Naive B cell (primary cell): ENCODE measurements around the gene SMG7. TPM values are rescaled to one million over a fixed set of nuclear protein-coding genes. Genes with fewer than 3 reads are reported as not detected.

ENCODE experiments used
- ATAC-seq, 2 donors: fragments of 150-1000 bp; cut with Tn5 transposase; 2 replicates each; pipeline ENCODE4 v1.10.0; 2021; ENCODE audit warnings: low read depth in 2 of 2, mild to moderate bottlenecking in 2 of 2, moderate library complexity in 2 of 2
- DNase-seq: peaks from one replicate; pipeline ENCODE4 v3.0.0; 2022
- H3K27ac Mint-ChIP-seq, 6 donors: one replicate each; pipeline ENCODE4 v1.8.0; 2020 to 2022; ENCODE audit warnings: mild to moderate bottlenecking in 6 of 6, mixed read lengths in 6 of 6, moderate library complexity in 5 of 6, inconsistent platforms in 2 of 6
- H3K27me3 Mint-ChIP-seq, 3 donors: one replicate each; pipeline ENCODE4 v1.8.0; 2021 to 2022; ENCODE audit warnings: mixed read lengths in 3 of 3, mild to moderate bottlenecking in 1 of 3
- H3K36me3 Mint-ChIP-seq, 2 donors: one replicate each; pipeline ENCODE4 v1.8.0; 2020 to 2022; ENCODE audit warnings: mixed read lengths in 2 of 2, inconsistent platforms in 1 of 2, mild to moderate bottlenecking in 1 of 2
- H3K4me1 Mint-ChIP-seq, 3 donors: one replicate each; pipeline ENCODE4 v1.8.0; 2020 to 2022; ENCODE audit warnings: mixed read lengths in 3 of 3, inconsistent platforms in 1 of 3, mild to moderate bottlenecking in 1 of 3, moderate library complexity in 1 of 3
- H3K4me3 Mint-ChIP-seq, 8 donors: one replicate each; pipeline ENCODE4 v1.8.0; 2020 to 2022; ENCODE audit warnings: mild to moderate bottlenecking in 8 of 8, mixed read lengths in 8 of 8, moderate library complexity in 8 of 8, inconsistent platforms in 2 of 8
- H3K9me3 Mint-ChIP-seq, 7 donors: one replicate each; pipeline ENCODE4 v1.8.0; 2020 to 2022; ENCODE audit warnings: mixed read lengths in 7 of 7, mild to moderate bottlenecking in 5 of 7, inconsistent platforms in 2 of 7, moderate library complexity in 1 of 7
- polyA plus RNA-seq, 6 donors: library from polyadenylated mRNA; unstranded; fragments of 300-500 nt; fragmentation: Illumina TruSeq; gene quantifications; one replicate each; pipeline ENCODE4 v1.2.3, GENCODE V29; 2021; ENCODE audit warnings: low read depth in 6 of 6

Gene SMG7
- polyA plus RNA-seq, 6 donors from 2014 or later: 4.1 to 55.6 (median 31.4) TPM

DNA sequence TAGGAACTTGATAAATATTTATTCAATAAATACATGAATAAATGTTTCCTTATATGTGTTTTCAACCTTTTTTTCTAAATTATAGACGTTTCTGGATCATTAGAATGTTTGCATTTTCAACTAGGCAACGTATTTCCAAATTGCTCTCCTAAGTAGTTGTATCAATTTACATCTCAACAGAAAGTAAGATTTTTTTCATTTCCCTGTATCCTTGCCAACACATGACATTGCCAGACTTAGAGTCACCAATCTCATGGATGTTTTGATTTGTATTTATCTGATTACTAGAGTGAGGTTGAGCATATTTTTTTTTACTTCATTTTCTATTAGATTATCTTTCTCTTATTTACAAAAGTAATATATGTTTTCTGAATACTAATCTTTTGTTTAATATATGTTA is 22.2 kb upstream of the SMG7 start:
- H3K27ac Mint-ChIP-seq: no peak overlapping the region
- no peaks in the 10 kb centered on the region for H3K4me1 Mint-ChIP-seq
- no peaks in the 10 kb centered on the region for H3K36me3 Mint-ChIP-seq
- H3K27me3 Mint-ChIP-seq: peaks cover 5 to 9% (median 8%) of the 10 kb centered on the region in 3 donors
- no peak overlapping the region for H3K4me3 Mint-ChIP-seq
- ATAC-seq: no peak
- no peaks in the 10 kb centered on the region for H3K9me3 Mint-ChIP-seq
- DNase-seq: no peak

DNA sequence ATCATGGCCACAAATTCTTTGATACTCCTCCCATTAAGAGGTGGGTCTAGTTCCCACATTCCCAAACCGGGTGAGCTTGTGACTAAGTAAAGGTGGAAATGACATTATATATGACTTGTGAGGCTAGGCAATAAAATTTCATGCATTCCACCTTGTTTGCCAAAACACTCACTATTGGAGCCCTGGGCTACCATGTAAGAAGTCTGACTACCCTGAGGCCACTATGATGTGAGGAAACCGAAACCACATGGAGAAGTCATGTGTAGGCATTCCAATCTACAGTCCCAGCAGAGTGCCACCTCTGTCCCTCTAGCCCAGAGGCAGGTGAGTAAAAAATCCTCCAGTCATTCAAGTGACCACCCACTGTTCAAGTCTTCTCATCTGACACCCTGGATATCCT is 17.9 kb upstream of the SMG7 start:
- Mint-ChIP-seq H3K4me1 (no peaks in the 10 kb centered on the region), H3K9me3 (no peaks in the 10 kb centered on the region), H3K4me3 (no peak overlapping the region), H3K27me3 (peaks cover 15 to 37% (median 30%) of the 10 kb centered on the region in 3 donors), H3K36me3 (no peaks in the 10 kb centered on the region), H3K27ac (no peak overlapping the region)
- ATAC-seq (no peak), DNase-seq (no peak)

DNA sequence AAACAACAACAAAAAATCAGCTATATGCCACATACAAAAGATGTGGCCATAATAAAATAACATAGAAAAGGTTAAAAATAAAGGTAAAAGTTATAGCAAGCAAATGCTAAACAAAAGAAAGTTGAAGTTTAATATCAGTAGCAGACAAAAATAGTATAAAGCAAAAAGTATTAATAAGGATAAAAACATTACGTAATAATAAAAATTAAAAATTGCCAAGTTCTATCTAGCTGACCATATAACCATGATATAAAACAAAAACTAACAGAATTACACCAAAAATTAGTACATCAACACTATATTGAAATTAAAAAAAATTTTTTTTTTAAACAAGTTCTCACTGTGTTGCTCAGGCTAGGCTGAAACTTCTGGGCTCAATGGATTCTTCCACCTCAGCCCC is 15.5 kb upstream of the SMG7 start:
- Mint-ChIP-seq H3K9me3 (no peaks in the 10 kb centered on the region), H3K4me3 (no peak overlapping the region), H3K36me3 (no peaks in the 10 kb centered on the region), H3K27me3 (peaks cover 26 to 42% (median 35%) of the 10 kb centered on the region in 3 donors), H3K4me1 (peaks cover 0 to 4% (median 0%) of the 10 kb centered on the region in 3 donors), H3K27ac (no peak overlapping the region)
- DNase-seq (no peak), ATAC-seq (no peak)

DNA sequence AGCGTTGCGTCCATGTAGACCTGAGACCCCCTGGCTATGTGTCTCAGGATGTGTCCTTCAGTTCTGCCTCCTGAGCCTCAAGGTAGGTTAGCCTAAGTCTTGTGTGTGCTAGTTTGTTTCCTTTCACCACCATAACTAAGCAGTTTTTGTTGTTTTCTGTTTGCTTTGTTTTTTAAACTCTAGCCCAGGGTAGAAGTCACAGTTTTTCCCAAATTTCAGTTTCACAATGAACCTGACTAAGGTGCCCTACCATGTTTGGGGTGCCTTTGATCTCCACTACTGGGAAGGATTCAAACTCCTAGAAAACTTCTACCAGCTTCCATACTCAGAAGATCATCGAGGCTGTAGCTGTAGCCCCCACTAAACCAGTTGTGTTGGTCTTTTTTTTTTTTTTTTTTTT is 14.8 kb upstream of the SMG7 start:
- peaks cover 26 to 42% (median 35%) of the 10 kb centered on the region in 3 donors for H3K27me3 Mint-ChIP-seq
- H3K4me3 Mint-ChIP-seq: no peak overlapping the region
- H3K36me3 Mint-ChIP-seq: no peaks in the 10 kb centered on the region
- no peak for DNase-seq
- H3K27ac Mint-ChIP-seq: no peak overlapping the region
- ATAC-seq: no peak
- H3K4me1 Mint-ChIP-seq: peaks cover 0 to 4% (median 0%) of the 10 kb centered on the region in 3 donors
- no peaks in the 10 kb centered on the region for H3K9me3 Mint-ChIP-seq

DNA sequence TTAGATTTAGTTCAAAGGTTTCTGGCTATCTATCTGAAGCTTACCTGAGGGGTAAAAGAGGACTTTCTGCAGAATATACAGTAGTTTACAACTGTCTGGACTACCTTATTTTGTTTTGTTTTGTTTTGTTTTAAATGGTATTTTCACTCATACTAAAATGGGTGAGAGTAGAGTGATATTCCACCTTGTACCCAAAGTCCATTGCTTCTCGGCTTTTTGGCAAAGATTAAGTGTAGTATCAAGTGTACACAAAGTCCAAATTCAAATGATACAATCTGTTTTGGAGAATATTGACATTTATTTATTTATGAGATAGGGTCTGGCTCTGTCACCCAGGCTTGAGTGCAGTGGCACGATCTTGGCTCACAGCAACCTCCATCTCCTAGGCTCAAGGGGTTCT is 11.7 kb upstream of the SMG7 start:
- DNase-seq (no peak), ATAC-seq (no peak)
- H3K9me3 Mint-ChIP-seq: no peaks in the 10 kb centered on the region
- H3K4me1 Mint-ChIP-seq: peaks cover 0 to 4% (median 0%) of the 10 kb centered on the region in 3 donors
- peaks cover 22 to 45% (median 34%) of the 10 kb centered on the region in 3 donors for H3K27me3 Mint-ChIP-seq
- no peak overlapping the region for H3K4me3 Mint-ChIP-seq
- H3K36me3 Mint-ChIP-seq: no peaks in the 10 kb centered on the region
- H3K27ac Mint-ChIP-seq: no peak overlapping the region

DNA sequence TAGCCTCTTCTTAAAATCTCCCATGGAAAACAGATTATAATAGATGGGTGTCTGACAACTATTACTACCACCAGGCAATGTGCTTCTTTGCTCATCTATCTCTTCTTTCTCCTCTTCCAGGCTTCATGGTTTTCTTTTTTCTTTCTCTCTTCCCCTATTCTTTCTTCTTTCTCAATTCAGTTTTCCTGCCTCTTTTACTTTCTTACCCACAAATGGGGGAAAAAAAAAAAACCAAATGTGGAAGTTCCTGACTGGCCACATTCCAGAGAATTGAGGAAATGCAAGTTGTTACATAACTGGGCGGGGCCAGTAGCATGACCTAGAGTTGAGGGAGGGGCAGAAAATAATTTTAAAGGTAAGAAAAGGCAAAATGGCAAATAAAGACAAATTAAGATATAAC is 10.9 kb upstream of the SMG7 start:
- ATAC-seq (no peak), DNase-seq (no peak)
- peaks cover 0 to 4% (median 0%) of the 10 kb centered on the region in 3 donors for H3K4me1 Mint-ChIP-seq
- H3K36me3 Mint-ChIP-seq: no peaks in the 10 kb centered on the region
- peak overlapping the region in 1 of 6 donors; percentile 34 for H3K27ac Mint-ChIP-seq
- no peaks in the 10 kb centered on the region for H3K9me3 Mint-ChIP-seq
- H3K27me3 Mint-ChIP-seq: peaks cover 22 to 37% (median 27%) of the 10 kb centered on the region in 3 donors
- H3K4me3 Mint-ChIP-seq: no peak overlapping the region

DNA sequence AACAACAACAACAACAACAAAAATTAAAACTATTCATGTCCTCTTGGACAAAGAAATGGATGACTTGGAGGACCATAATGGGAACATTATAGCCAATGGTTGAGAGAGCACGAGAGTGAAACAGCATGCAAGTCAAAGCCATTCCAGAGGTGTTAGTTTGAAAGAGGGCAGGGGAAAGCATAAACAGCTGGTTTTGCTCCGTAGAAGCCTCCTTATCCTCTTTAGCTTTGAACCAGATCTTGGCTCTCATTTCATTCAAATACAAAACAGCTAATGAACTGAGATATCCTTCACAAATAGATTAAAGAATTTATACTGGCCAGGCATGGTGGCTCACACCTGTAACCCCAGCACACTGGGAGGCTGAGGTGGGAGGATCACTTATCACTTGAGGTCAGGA is 8.7 kb upstream of the SMG7 start:
- Mint-ChIP-seq H3K27ac (no peak overlapping the region), H3K9me3 (no peaks in the 10 kb centered on the region), H3K4me1 (peaks cover 0 to 4% (median 0%) of the 10 kb centered on the region in 3 donors), H3K4me3 (no peak overlapping the region), H3K36me3 (no peaks in the 10 kb centered on the region), H3K27me3 (peaks cover 13 to 21% (median 20%) of the 10 kb centered on the region in 3 donors)
- ATAC-seq (no peak), DNase-seq (no peak)

DNA sequence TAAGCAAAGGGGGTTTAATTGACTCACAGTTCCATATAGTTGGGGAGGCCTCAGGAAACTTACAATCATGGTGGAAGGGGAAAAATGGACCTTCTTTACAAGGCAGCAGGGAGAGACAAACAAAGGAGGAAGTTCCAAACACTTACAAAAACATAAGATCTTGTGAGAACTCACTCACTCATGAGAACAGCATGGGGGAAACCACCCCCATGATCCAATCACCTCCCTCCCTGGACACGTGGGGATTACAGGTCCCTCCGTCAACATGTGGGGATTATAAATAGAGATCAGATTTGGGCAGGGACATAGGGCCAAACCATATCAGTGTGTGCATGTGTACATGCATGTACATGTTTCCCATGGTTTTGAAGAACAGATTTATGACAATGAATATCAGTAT is 5.5 kb upstream of the SMG7 start:
- peaks cover 0 to 15% (median 5%) of the 10 kb centered on the region in 3 donors for H3K4me1 Mint-ChIP-seq
- ATAC-seq (no peak), DNase-seq (no peak)
- H3K36me3 Mint-ChIP-seq: no peaks in the 10 kb centered on the region
- H3K27ac Mint-ChIP-seq: peak overlapping the region in 1 of 6 donors; percentile 41
- H3K4me3 Mint-ChIP-seq: peak overlapping the region in 1 of 8 donors; percentile 27
- H3K27me3 Mint-ChIP-seq: peaks cover 0 to 13% (median 11%) of the 10 kb centered on the region in 3 donors
- no peaks in the 10 kb centered on the region for H3K9me3 Mint-ChIP-seq

DNA sequence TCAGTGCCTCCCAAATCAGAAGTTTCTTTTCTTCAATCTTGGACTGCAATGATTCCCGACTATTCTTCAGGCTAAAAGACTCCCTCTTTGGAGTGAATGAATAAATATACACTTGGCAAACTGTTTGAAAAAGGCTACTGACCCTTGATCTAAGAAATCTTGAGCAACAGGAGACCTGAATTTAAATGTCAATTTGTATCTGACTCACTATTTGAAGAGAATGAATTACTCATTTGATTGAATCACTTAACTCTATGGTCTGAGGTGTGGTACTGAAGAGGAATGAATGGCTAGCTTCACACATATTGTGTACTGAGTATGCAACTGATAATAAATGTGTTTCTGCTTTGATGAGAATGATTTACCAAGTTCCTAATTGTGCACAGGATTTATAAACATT is 4.6 kb upstream of the SMG7 start:
- peaks cover 0 to 13% (median 11%) of the 10 kb centered on the region in 3 donors for H3K27me3 Mint-ChIP-seq
- ATAC-seq (no peak), DNase-seq (no peak)
- H3K36me3 Mint-ChIP-seq: no peaks in the 10 kb centered on the region
- H3K4me3 Mint-ChIP-seq: no peak overlapping the region
- peaks cover 2 to 16% (median 8%) of the 10 kb centered on the region in 3 donors for H3K4me1 Mint-ChIP-seq
- no peak overlapping the region for H3K27ac Mint-ChIP-seq
- H3K9me3 Mint-ChIP-seq: no peaks in the 10 kb centered on the region

DNA sequence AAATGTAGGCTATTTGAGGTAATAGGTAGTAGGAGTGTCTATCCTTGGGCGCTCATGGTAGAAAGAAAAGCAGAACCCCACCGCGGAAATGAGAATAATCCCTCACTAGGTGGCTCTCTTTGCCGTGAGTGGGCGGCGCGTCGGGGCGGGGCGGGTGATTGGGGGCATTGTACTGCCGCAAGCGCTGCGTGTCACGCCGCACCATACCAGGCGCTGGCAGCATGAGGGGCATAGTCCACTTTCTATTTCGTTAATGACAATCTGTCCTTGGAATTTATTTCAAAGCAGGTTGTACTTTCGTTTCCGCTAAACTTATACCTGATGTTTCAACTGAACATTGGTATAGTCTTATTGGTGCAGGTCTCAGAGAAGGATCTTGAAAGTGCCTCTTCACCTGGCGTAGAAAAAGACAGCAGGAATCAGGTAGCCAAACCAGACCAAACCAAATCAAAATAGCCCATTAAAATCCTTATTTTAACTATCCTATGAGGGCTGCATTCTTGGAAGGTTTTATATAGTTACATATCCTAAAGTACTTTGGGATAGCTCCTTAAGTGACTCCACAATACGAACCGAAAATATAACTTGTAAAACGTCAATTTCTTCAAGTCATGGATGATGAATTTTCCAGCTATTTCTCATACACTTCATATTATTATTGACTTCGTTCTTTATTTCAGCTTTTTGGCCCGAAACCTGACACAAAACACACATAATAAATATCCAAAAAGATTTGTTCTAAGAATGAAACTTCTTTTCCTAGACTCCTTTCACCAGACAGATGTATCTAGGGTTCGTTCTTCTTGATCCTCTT is 1.9 kb upstream of the SMG7 start:
- H3K27ac Mint-ChIP-seq: peak overlapping the region in 5 of 6 donors; percentile 97 to 100 (median 100)
- DNase-seq (peak; percentile 92), ATAC-seq (peak; percentile 68 to 69)
- H3K9me3 Mint-ChIP-seq: no peaks in the 10 kb centered on the region
- peak overlapping the region in 7 of 8 donors; percentile 92 to 100 (median 99) for H3K4me3 Mint-ChIP-seq
- no peaks in the 10 kb centered on the region for H3K27me3 Mint-ChIP-seq
- no peaks in the 10 kb centered on the region for H3K36me3 Mint-ChIP-seq
- peaks cover 16 to 19% (median 17%) of the 10 kb centered on the region in 3 donors for H3K4me1 Mint-ChIP-seq

DNA sequence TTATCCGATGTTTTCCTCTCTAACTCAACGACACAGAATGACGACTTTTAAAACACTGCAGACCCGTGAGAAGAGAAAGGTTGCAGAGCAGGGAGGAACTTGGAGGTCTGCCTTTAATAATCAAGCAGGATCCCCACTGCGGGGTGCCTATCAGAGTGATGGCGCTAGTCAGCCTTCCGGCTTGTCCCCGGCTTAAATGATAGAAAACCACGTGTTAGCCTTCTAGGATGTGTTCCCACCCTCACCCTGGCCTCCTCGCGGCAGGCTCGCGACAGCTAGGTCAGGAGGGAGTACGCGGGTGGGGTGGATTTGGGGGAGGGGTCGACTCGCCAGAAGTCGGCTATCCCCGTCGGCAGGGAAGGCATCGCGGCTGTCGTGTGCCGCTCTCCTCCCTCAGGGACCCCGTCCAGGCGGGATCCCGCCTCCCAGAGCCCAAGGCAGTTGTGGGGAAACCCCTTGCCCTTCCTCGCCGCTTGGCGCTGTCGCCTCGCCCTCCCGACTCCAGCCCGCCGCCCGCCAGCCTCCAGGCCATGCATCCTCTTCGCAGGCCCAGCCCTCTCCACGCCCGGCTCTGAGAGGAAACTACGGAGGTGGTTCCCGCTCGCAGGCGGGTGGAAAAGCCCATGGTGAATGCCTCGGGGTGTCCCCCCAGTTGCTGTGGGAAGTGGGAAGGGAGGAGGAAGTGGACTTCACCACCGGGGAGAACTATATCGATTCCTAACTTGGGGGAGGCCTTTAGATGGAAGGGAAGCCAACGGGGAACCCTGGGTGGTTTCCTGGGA is 1.1 kb upstream of the SMG7 start:
- Mint-ChIP-seq H3K4me1 (peaks cover 16 to 19% (median 17%) of the 10 kb centered on the region in 3 donors), H3K9me3 (no peaks in the 10 kb centered on the region), H3K27me3 (no peaks in the 10 kb centered on the region), H3K27ac (peak overlapping the region in 5 of 6 donors; percentile 97 to 100 (median 100)), H3K36me3 (no peaks in the 10 kb centered on the region), H3K4me3 (peak overlapping the region in 7 of 8 donors; percentile 92 to 100 (median 99))
- DNase-seq: peak; percentile 45
- ATAC-seq: peak; percentile 5 to 9

DNA sequence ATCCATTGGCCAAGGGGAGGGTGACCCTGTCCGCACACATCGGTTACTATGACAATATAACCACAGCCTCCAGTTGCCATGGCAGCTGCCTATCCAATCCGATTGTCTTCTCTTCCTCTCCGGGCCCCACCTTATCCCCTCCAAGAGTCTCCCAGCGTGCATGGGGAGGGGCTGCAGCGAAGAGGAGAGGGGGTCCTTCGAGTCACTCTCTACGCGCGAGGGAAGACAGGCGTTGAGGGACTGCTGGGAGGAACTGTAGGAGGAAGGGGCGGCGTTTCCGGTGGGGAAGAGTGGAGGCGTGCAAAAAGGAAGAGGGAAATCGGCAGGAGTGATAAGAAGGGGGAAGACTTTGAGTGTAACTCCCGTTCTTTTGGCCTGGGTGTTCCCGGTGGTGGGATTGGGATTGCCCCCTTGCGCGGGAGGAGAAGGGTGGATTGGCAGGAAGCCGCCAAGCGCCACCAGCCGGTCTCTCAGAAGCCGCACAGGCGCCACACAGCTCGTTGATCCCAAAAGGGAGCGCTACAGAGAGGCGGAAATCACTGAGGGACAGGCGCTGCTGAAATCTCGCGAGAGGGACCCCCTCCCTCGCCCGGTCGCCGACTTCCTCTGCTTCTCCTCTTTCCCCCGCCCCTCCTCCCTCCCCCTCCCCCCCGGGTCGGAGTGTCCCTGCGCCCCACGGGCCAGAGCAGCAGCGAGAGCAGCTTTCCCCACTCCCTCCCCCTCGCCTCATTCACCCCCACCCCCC is 384 bp upstream of the SMG7 start:
- Mint-ChIP-seq H3K4me3 (peak overlapping the region in 7 of 8 donors; percentile 92 to 100 (median 99)), H3K4me1 (peaks cover 16 to 19% (median 17%) of the 10 kb centered on the region in 3 donors), H3K36me3 (no peaks in the 10 kb centered on the region), H3K27me3 (no peaks in the 10 kb centered on the region), H3K9me3 (no peaks in the 10 kb centered on the region), H3K27ac (peak overlapping the region in 5 of 6 donors; percentile 97 to 100 (median 100))
- DNase-seq: peak; percentile 94
- ATAC-seq: peak; percentile 52 to 57

DNA sequence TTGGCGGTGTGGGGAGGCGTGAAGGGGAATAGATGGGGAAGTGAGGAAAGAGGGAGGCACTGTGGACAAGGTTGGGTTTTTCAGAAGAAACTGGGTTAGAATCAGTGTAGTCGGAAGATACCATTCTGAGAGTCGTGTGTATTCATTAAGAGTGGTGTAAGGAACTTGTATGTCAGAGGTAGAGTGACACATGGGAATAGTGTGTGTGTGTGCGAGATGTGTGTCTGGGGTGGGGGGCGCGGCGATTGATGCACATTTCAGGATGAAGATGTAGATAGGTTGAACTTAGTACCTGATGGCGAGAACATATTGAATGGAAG is 878 bp downstream of the SMG7 start:
- H3K9me3 Mint-ChIP-seq: no peaks in the 10 kb centered on the region
- DNase-seq (no peak), ATAC-seq (no peak)
- peak overlapping the region in 5 of 6 donors; percentile 18 to 100 (median 95) for H3K27ac Mint-ChIP-seq
- H3K4me3 Mint-ChIP-seq: peak overlapping the region in 7 of 8 donors; percentile 92 to 100 (median 99)
- no peaks in the 10 kb centered on the region for H3K36me3 Mint-ChIP-seq
- peaks cover 19 to 22% (median 22%) of the 10 kb centered on the region in 3 donors for H3K4me1 Mint-ChIP-seq
- no peaks in the 10 kb centered on the region for H3K27me3 Mint-ChIP-seq
